Omental fat pad (tissue), 4 donors: Measurements from ENCODE around the gene OR56A1. TPM values are rescaled to one million over a fixed set of nuclear protein-coding genes. Genes with fewer than 3 reads are reported as not detected.

ENCODE experiments used
- ATAC-seq: fragments of 150-250 bp; one replicate; pipeline ENCODE4 v1.9.1; 2016; ENCODE audit warnings: mild to moderate bottlenecking, moderate library complexity; ENCODE audit not compliant: low FRiP score
- DNase-seq: peaks from one replicate; pipeline ENCODE4 v3.0.0-alpha.2; 2019; ENCODE audit warnings: low spot score
- CTCF ChIP-seq, 3 donors: fragments of 450-650 bp; IDR thresholded peaks; one replicate each; pipeline ENCODE4 v1.5.1; 2016 to 2017; ENCODE audit warnings: antibody characterized with exemption in 3 of 3, mild to moderate bottlenecking in 3 of 3, moderate library complexity in 2 of 3
- total RNA-seq, 4 donors: library from RNA; depleted of rRNA; stranded (reverse); fragments of >200 nt; gene quantifications; one replicate each; pipeline ENCODE4 v1.1.0, GENCODE V29; 2016

OR56A1 gene
- total RNA-seq, 4 donors from 2014 or later = 0.06 TPM; not detected in 3

GRCh38 chr11:6057452-6057851 is 26.9 kb upstream of the OR56A1 start:
- no peak for TF ChIP-seq CTCF (IDR thresholded peaks at IDR 0.05)
- ATAC-seq (no peak), DNase-seq (no peak)

- DNase-seq (no peak), ATAC-seq (no peak)
- no peak for TF ChIP-seq CTCF (IDR thresholded peaks at IDR 0.05)
Observed at GRCh38 chr11:6055569-6055968, 25.0 kb upstream of the OR56A1 start.

GRCh38 chr11:6052374-6052773 is 21.8 kb upstream of the OR56A1 start:
- ATAC-seq (no peak), DNase-seq (no peak)
- TF ChIP-seq CTCF (IDR thresholded peaks at IDR 0.05) = no peak

- TF ChIP-seq CTCF (IDR thresholded peaks at IDR 0.05) = no peak
- DNase-seq (no peak), ATAC-seq (no peak)
Observed at GRCh38 chr11:6040874-6041273, 10.3 kb upstream of the OR56A1 start.

- DNase-seq (no peak), ATAC-seq (no peak)
- TF ChIP-seq CTCF (IDR thresholded peaks at IDR 0.05) = no peak
Observed at GRCh38 chr11:6027501-6027900, 3.1 kb downstream of the OR56A1 start.

- DNase-seq (no peak), ATAC-seq (no peak)
- no peak for TF ChIP-seq CTCF (IDR thresholded peaks at IDR 0.05)
Observed at GRCh38 chr11:6025056-6025455, 5.5 kb downstream of the OR56A1 start.

- DNase-seq = no peak
- no peak for ATAC-seq
- no peak for TF ChIP-seq CTCF (IDR thresholded peaks at IDR 0.05)
Observed at GRCh38 chr11:6022956-6023355, 7.6 kb downstream of the OR56A1 start.
